Measurements from ENCODE around the gene FOXA3.

GRCh38 chr19:45884682-45885555, 20.8 kb downstream of the FOXA3 start:
- TF ChIP-seq EZH2 (IDR thresholded peaks at IDR 0.05; ENCODE audit: low read length): no peak
- no peak for TF ChIP-seq CTCF (optimal IDR thresholded peaks at IDR 0.05 in 1 of 3, IDR thresholded peaks at IDR 0.05 in 1 of 3, conservative IDR thresholded peaks at IDR 0.05 in 1 of 3; ENCODE audit: extremely low read depth in 1 of 3, insufficient read depth in 2 of 3, low read length in 3 of 3)

All from keratinocyte (primary cell).